HG03354 (cell line): ENCODE results near the gene ZBTB7C.

Source experiments
- ATAC-seq: cut with Tn5 transposase; IDR thresholded peaks from one replicate; pipeline ENCODE4 v1.9.1; 2021; ENCODE audit warnings: mild to moderate bottlenecking; ENCODE audit not compliant: unreplicated experiment, poor library complexity, severe bottlenecking

ZBTB7C gene

DNA sequence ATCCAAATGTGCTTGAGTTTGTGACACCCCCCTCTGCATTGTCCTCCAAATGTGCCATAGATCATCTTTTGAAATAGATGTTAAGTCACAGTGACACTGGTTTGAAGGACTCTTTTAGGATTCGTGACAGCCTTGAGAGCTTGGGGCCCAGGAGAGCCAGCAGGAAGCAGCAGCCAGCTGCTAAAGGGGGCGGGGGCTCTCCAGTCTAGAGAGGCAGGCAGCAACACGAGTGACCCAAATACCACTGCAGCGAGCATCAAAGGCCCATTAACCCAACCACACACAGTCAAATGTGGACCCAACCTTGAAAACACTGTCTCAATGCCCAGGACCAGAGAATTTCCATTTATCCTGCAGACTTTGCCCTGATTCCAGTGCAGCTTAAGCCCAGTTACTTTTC lies 75.6 kb downstream of the ZBTB7C start:
- no peak for ATAC-seq

DNA sequence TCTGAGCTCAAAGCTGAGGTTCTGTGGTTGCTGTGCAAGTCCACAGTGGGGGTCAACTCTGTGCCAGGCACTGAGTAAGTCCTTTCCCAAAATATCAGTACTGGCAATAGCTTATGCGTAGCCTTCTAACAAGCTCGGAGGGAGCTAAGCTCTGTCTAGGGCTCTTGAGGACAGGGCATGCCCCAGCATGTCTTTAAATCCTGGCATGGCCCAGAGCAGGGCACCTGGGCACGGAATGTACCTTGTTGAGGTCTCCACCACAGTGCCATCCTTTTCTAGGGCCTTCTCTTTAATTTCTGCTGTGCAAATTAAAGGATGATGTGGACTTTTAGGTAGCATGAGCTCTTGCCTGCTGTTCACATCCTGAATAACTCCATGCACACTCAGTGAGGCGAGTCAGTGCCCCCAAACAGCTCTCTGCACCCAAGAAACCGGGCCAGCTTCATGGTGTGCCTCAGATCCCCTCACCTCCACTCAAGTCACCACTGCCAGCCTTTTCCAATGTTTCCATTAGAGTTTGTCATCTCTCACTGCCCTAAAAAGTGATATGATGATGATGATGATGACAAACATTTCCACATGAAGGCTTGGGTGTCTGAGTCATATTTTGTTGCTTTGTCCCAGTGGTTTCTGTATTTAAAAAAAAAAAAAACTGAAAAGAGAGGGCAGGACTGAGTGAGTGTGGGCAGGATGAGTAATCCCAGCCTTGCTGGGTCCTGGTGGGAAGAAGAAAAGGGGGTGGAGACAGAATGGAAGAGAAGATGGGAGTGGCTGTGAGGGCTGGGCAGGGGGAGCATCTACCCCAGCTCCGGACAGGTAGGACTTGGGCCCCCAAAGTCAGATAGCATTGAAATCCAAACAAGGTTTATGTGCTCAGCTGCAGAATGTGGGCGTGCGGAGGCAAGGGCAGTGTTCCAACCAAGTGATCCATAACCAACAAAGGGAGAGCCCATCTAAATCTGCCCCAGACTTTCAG lies 78.9 kb downstream of the ZBTB7C start:
- no peak for ATAC-seq

- ATAC-seq, result no peak
These were observed 80.5 kb downstream of the ZBTB7C start for GRCh38 chr18:48328473-48329210.

DNA sequence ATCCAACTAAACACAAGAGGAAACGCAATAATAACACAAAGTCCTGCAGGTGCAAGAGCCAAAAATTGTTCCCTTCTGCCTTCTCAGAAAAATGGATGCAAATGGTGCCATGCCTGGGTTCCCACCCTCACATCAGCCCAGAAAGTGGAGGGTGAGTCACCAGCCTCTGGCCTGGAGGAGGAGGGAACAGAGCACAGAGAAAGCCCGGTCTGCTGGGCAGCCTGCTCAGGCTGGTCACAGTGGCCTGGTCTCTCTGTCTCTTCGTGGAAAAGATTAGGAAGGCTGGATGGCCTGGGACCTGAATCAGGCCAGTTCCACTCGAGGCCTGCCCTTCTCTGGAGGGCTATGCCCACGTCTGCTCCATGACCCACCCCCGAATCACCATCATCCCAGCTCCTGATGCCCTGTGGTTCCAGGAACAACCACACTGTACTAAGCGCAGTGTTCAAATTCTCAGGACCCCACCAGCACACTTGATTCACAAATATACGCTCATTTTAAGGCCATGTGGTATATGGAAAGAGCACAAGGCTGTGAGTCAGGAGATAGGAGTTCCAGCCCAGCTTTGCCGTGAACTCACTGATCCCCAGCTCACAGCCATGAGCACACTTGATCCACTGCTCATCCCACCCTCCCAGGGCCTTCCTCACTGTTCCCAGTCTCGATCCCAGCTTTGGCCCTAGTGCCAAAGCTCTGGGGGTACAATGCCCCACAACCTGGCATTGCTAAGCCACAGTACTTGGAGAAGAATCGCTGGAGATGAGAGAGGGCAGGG lies 82.1 kb downstream of the ZBTB7C start:
- no peak for ATAC-seq

- ATAC-seq, result no peak
These were observed 84.0 kb downstream of the ZBTB7C start for GRCh38 chr18:48325115-48325665.

DNA sequence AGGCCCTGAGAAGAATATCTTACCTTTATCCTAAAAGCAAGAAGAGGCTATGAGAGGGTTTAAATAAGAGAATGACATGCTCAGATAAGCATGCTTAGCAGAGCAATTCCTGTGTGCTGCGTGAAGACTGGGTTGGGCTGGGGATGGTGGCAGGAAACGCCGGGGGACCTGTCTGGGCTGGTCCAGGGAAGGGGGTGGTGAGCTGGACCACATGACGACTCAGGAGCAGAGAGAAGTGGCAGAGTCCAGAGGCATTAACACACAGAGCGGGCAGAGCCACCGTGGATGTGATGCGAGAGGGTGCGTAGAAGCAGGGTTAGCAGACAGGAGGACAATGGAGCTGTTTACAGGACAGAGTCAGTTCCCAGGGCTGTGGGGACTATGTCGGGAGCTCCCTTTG lies 84.5 kb downstream of the ZBTB7C start:
- ATAC-seq, result no peak

- no peak for ATAC-seq
These were observed 86.0 kb downstream of the ZBTB7C start for GRCh38 chr18:48323151-48323550.

- ATAC-seq, result no peak
These were observed 87.6 kb downstream of the ZBTB7C start for GRCh38 chr18:48321536-48321935.

DNA sequence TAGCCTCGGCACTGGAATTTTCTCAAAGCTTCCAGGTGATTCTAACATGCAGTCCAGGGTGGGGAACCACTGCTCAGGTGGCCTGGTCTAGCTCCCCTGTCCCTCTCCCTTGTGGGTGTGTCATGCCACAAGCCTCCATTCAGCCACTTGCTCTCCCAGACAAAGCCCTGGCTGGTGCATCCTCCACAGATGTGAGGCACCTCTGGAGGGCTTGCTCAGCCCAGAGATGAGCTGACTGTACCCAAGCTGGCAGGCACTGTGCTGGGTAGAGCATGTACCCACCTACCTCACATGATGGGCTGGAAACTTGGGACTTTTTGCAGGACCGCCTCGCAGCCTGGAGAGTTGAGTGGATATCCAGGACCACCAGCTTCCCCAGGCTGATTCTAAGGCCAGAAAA lies 88.1 kb downstream of the ZBTB7C start:
- no peak for ATAC-seq

- no peak for ATAC-seq
These were observed 88.6 kb downstream of the ZBTB7C start for GRCh38 chr18:48320639-48320945.

GRCh38 chr18:48319801-48320638 lies 89.2 kb downstream of the ZBTB7C start:
- no peak for ATAC-seq

DNA sequence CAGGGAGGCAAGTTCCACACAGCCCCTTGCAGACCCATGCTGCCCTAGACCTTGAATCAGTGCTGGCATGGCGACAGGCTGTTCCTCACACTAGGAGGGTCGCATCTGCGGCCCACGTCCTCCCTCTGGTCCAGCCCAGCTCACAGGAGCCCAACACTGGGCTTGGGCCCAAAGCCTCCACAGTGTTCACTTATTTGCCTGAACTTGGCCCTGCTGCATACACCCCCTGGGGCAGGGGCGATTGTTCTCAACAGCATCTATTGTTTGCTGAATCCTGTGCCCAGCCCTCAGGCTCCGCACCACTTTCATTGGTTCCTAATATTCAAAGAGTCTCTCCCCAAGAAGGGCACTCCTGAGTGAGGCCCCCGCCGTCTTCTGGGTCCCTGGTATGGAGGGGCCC lies 90.7 kb downstream of the ZBTB7C start:
- ATAC-seq, result no peak

DNA sequence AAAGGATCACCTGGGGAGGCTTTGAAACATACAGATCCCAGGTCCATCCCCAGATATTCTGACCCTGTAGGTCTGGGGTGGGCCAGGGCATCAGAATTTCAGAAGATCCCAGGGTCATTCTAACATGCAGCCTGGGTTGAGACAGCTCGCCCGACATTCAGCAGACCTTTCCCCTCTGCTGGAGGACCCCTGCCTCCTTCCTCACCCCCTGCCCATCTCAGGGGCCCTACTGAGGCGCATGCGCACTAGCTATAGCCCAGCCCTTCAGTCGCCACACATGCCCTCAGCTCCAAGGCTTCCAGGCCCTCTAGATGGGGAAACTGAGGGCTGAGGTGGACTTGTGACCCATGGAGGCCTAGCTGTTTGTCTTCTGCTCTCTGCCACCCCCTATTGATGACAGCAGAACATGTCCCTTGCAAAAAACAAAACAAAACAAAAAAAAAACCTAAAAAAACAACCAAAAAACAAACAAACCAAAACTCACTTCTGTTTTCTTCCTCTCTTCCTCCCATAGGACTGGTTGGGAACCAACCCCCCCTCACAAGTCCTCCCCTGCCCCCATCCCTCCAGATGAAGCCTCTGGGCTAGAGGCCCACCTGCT lies 91.3 kb downstream of the ZBTB7C start:
- no peak for ATAC-seq

GRCh38 chr18:48316177-48316576 lies 93.0 kb downstream of the ZBTB7C start:
- ATAC-seq, result no peak

DNA sequence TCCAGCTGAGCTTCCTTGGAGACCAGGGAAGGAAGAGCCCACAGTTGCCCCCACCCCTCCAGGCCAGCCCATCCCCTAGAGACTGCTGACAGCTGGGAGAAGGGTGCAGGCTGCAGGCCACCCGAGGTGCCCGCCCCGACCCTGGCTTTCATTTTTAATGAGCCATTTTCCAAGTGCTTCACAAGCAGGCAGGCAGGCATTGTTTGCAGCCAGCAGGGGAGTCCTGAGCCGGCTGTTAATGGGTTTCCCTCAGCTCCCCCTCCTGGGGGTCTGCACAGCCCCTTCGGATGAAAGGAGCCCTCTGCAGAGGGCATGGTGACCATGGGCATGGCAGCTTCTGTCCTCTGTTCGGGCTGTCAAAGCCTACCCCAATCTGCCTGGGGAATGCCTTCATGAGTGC lies 94.5 kb downstream of the ZBTB7C start:
- no peak for ATAC-seq

DNA sequence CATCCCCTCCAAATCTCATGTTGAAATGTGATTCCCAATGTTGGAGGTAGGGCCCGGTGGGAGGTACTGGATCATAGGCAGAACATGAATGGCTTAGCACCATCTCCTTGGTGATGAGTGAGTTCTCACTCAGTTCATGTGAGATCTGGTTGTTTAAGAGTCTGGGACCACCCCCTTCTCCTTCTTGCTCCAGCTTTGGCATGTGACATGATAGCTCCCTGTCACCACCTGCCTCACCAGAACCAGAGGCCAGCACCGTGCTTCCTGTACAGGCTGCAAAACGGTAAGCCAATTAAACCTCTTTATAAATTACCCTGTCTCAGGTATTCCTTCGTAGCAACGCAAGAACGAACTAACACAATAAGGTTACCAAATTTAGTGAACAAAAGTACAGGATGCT lies 95.4 kb downstream of the ZBTB7C start:
- no peak for ATAC-seq

DNA sequence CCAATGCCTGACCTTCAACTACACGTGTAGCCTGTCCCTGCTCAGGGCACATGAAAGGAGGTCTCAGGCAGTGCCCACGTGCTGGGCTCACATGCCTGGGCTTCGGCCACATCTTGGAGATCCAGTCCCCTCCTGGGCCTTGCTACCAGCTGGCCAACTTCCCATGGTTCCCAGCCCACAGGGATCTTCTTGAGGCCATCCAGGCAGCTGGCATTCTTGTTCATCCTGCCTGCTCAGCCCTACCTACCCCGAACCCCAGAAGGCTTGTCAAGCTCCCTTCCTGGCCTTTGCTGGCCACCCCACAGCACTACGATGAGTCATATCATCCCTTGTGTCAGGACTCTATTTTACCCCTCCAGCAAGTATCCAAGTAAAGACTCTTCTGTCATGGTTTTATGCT lies 97.1 kb downstream of the ZBTB7C start:
- no peak for ATAC-seq

DNA sequence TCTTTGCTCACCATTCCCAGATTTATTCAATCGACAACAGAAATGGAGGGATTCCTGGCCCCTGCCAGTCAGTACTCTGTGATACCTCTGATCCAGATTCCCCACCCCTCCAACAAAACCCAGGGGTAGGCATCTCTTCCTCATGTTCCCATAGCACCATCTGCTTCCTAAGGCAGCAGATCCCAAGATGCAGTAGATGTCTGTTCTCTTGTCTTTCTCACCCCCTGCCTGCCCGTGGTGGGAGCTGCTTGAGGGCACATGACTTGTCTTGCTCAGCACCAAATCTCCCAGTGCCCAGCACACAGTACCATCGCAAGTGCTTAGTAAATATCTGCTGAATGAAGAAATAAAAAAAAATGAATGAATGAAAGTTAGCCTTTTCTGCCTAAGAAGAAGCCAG lies 98.2 kb downstream of the ZBTB7C start:
- ATAC-seq, result no peak

DNA sequence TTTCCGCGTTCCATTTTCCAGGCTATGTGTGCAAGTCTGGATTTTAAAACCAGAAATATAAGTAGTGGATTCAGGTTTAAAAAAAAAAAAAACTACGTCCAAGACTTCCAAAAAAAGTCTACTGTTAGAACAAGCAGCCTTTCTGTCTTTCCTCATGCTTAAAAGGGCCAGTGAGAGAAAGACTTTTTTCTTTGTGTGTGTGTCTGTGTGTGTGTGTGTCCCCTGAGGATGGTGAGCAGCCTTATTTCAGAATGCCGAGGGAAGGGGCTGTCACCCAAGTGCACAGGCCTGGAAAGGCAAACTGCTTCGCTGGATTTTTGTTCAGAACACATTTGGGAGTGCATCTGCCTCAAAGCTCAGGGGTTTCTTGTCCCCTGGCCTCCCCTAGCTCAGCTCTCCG lies 98.8 kb downstream of the ZBTB7C start:
- ATAC-seq, result no peak
